Heart right ventricle (tissue), 16 donors: ENCODE results near the gene MXI1. TPM values are rescaled to one million over a fixed set of nuclear protein-coding genes. Genes with fewer than 3 reads are reported as not detected.
A peak's percentile ranks its signal among the peaks of the same experiment; 100 is the strongest.

Source experiments
- ATAC-seq, 8 donors: fragments of 200-7000 bp; cut with Tn5 transposase; one replicate each; pipeline ENCODE4 v1.9.1; 2020; ENCODE audit warnings: mild to moderate bottlenecking in 8 of 8, moderate library complexity in 8 of 8, moderate number of reproducible peaks in 1 of 8
- DNase-seq, 2 donors: peaks; one replicate each; pipeline ENCODE4 v3.0.0-alpha.2; 2020
- H3K27ac ChIP-seq, 10 donors: fragments of 200-600 bp; sonication (generic) in 2 of 10; one replicate each; pipeline versions ENCODE4 v1.5.0 to v1.8.0; 2020 to 2022; ENCODE audit warnings: mild to moderate bottlenecking in 3 of 10
- H3K27me3 ChIP-seq, 7 donors: fragments of 200-600 bp; one replicate each; pipeline ENCODE4 v1.8.0; 2021 to 2022; ENCODE audit warnings: mild to moderate bottlenecking in 2 of 7
- H3K36me3 ChIP-seq, 9 donors: fragments of 200-600 bp; sonication (generic) in 1 of 9; one replicate each; pipeline versions ENCODE4 v1.5.0 to v1.8.0; 2020 to 2022; ENCODE audit warnings: mild to moderate bottlenecking in 2 of 9
- H3K4me1 ChIP-seq, 9 donors: fragments of 200-600 bp; sonication (generic) in 1 of 9; one replicate each; pipeline versions ENCODE4 v1.5.0 to v1.8.0; 2020 to 2022; ENCODE audit warnings: mild to moderate bottlenecking in 4 of 9
- H3K4me3 ChIP-seq, 10 donors: fragments of 200-600 bp; sonication (generic) in 2 of 10; one replicate each; pipeline versions ENCODE4 v1.5.0 to v1.8.0; 2020 to 2022; ENCODE audit warnings: mild to moderate bottlenecking in 7 of 10, moderate library complexity in 2 of 10
- H3K9me3 ChIP-seq, 11 donors: fragments of 200-600 bp in 10 of 11; sonication (generic) in 2 of 11; one replicate each; pipeline versions ENCODE4 v1.5.0 to v1.8.0; 2013 to 2022; ENCODE audit warnings: mild to moderate bottlenecking in 2 of 11, control low read depth in 1 of 11, moderate library complexity in 1 of 11
- CTCF ChIP-seq, 9 donors: fragments of 200-600 bp; sonication (generic) in 2 of 9; IDR thresholded peaks; one replicate each; pipeline versions ENCODE4 v1.5.0 to v1.8.0; 2021 to 2022; ENCODE audit warnings: antibody characterized with exemption in 9 of 9, mild to moderate bottlenecking in 5 of 9, moderate library complexity in 1 of 9
- WGBS, 2 donors: extraction: QIAGEN DNeasy Blood & Tissue Kit; methylation state at CpG; one replicate each; pipeline ENCODE4 v1.1.7; 2013; ENCODE audit warnings: inconsistent platforms in 1 of 2; 5-methylcytosine and 5-hydroxymethylcytosine counted together
- intact Hi-C, 10 donors: fragments of 100-400 bp; cut with DNase I; formaldehyde crosslinking; loops; one replicate each; pipeline versions ENCODE4 v1.11.1 to v1.14.2; 2022
- polyA plus RNA-seq, 2 donors: library from polyadenylated mRNA; stranded (reverse); fragments of 200-250 nt; gene quantifications; one replicate each; pipeline ENCODE4 v1.2.3, GENCODE V29; 2013
- total RNA-seq, 10 donors: library from RNA; stranded (reverse); fragmentation: NEBNext Ultra II Directional in 3 of 10; extraction: Animal tissue kit (Norgen Biotek cat#: 25700) in 3 of 10; gene quantifications; one replicate each; pipeline versions ENCODE4 v1.2.1 to v1.2.4, GENCODE V29; 2021 to 2023
- donor health status: Arrhythmogenic right ventricular cardiomyopathy.
- donor health status: ischemic (EF 13 %, LVEDD 7.1; RV severe dilation, severe dysfunction).
- donor health status: healthy with polysubstance abuse.
- donor health status: DM: no; HTN: yes; CAD: no.
- donor health status: DM: no; HTN: no; CAD: no.
- donor health status: ischemic (EF 25% LVEDD 6.9; RV normal size, moderate dysfunction).
- donor health status: ischemic (EF 25% LVEDD 5.7; RV mildly dilated, moderate dysfunction).
- donor health status: healthy.
- donor health status: DM: yes; HTN: yes; CAD: no.
- donor health status: Ischemic cardiomyopathy.
- donor health status: ischemic (EF 35%, LVEDD 5.7; RV mildly dilated, moderate dysfunction).
- donor health status: nonischemic (EF 11% LVEDD 7.7; RV severe dilation, severe dysfunction).
- donor health status: DM: yes; HTN: yes; CAD: no.
- donor health status: PGD.
- donor health status: ischemic (EF 29% LVEDD 5.4; RV normal size, mild dysfunction).
- donor health status: nonischemic (EF 23%, LVEDD 6.1; RV moderate dilation, normal function).

Gene MXI1
- total and polyA plus RNA-seq, 12 donors, result 27.3 to 100 (median 61.3) TPM

- TF ChIP-seq CTCF (IDR thresholded peaks at IDR 0.05), result no peak
- Histone ChIP-seq H3K27me3 (no peaks in the 10 kb centered on the region), H3K9me3 (peaks cover 0 to 11% (median 0%) of the 10 kb centered on the region in 11 donors), H3K36me3 (peaks cover 0 to 77% (median 7%) of the 10 kb centered on the region in 9 donors), H3K4me3 (no peak overlapping the region), H3K4me1 (peaks cover 0 to 50% (median 26%) of the 10 kb centered on the region in 9 donors), H3K27ac (no peak overlapping the region)
- 64 to 67% methylated on average over 1 of the region's 1 CpG for WGBS, 2 donors
- intact Hi-C loops, result loop anchor here in 1 of 10 donors (5.0 kb wide), 1 partner anchor 38 kb away; no protein-coding TSS in a partner anchor
- no peak for ATAC-seq
- no peak for DNase-seq
These were observed 26.4 kb downstream of the MXI1 start for GRCh38 chr10:110233846-110234245.

GRCh38 chr10:110237894-110238480 lies 30.6 kb downstream of the MXI1 start:
- 89 to 96% methylated on average over 2 of the region's 2 CpGs for WGBS, 2 donors
- no peak for ATAC-seq

GRCh38 chr10:110239892-110240291 lies 32.5 kb downstream of the MXI1 start:
- no peak overlapping the region for H3K4me3 ChIP-seq
- H3K36me3 ChIP-seq, result peaks cover 0 to 34% (median 7%) of the 10 kb centered on the region in 9 donors
- no peaks in the 10 kb centered on the region for H3K27me3 ChIP-seq
- H3K27ac ChIP-seq, result no peak overlapping the region
- intact Hi-C loops, result no loop called here
- ATAC-seq, result no peak
- DNase-seq, result no peak
- TF ChIP-seq CTCF (IDR thresholded peaks at IDR 0.05), result no peak
- H3K4me1 ChIP-seq, result peaks cover 0 to 57% (median 26%) of the 10 kb centered on the region in 9 donors
- H3K9me3 ChIP-seq, result peaks cover 0 to 14% (median 0%) of the 10 kb centered on the region in 11 donors

More at GRCh38 chr10:110237894-110238480, 30.6 kb downstream of the MXI1 start:
- Histone ChIP-seq H3K9me3 (peaks cover 0 to 14% (median 0%) of the 10 kb centered on the region in 11 donors), H3K4me3 (no peak overlapping the region), H3K27me3 (no peaks in the 10 kb centered on the region), H3K4me1 (peaks cover 0 to 54% (median 33%) of the 10 kb centered on the region in 9 donors), H3K27ac (no peak overlapping the region), H3K36me3 (peaks cover 0 to 43% (median 7%) of the 10 kb centered on the region in 9 donors)
- intact Hi-C loops, result no loop called here
- no peak for DNase-seq
- TF ChIP-seq CTCF (IDR thresholded peaks at IDR 0.05), result no peak

GRCh38 chr10:110241407-110241806 lies 34.0 kb downstream of the MXI1 start:
- Histone ChIP-seq H3K27ac (peak overlapping the region in 2 of 10 donors; percentile 11 to 16), H3K4me1 (peaks cover 0 to 62% (median 26%) of the 10 kb centered on the region in 9 donors), H3K36me3 (peaks cover 0 to 48% (median 12%) of the 10 kb centered on the region in 9 donors), H3K27me3 (no peaks in the 10 kb centered on the region), H3K9me3 (peaks cover 0 to 14% (median 0%) of the 10 kb centered on the region in 11 donors), H3K4me3 (no peak overlapping the region)
- WGBS, 2 donors, result 69% methylated on average over 3 of the region's 3 CpGs
- intact Hi-C loops, result no loop called here
- DNase-seq (no peak), ATAC-seq (peak in 1 of 8 donors; percentile 33)
- no peak for TF ChIP-seq CTCF (IDR thresholded peaks at IDR 0.05)
